GM23248 (cell line): Measurements from ENCODE around the gene MYO16.

Source experiments
- EZH2 ChIP-seq: fragments of 200-600 bp; sonication (generic); IDR thresholded peaks from 2 replicates; pipeline ENCODE4 v1.6.1; 2018; ENCODE audit warnings: antibody characterized with exemption, mild to moderate bottlenecking; ENCODE audit not compliant: insufficient read depth, poor library complexity, severe bottlenecking
- EZH2phosphoT487 ChIP-seq: fragments of 200-600 bp; sonication (generic); IDR thresholded peaks from 2 replicates; pipeline ENCODE4 v1.6.1; 2018; ENCODE audit warnings: antibody characterized with exemption, moderate library complexity, mild to moderate bottlenecking, low read depth; ENCODE audit not compliant: insufficient read depth

DNA sequence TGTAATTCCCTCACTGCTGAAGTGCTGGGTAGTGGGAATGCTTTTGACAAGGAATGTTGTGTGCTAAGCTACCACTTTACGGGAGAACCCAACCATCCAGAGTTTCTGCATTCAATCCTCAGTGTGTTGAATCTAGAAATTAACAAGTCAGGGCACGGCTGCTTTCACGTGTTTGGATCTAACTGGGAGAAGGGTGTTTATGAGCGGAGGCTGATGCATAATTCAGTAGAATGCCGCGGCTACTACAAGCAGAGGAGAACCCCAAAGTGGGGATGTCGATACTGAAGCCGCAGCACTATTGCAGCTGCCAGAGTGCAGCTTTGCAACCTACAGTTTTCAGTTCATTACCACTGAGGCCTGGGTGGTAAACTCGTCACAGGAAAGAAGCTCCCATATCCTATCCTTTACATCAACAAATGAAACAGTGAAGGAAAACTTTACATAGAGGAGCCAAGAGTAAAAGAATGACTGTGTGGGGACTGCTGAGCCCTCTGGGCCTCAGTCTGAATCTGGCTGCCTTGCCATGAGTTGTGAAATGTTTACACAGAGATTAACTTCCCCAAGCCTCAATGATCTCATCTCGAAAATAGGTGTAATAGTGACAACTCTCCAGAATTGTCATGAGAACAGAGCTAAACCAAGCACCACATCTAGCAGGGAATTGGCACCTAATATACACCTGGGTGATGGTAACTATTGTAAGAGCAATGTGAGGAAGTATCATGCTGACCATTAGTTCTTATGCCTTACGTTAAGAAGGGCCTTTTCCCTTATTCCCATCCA lies 531.7 kb downstream of the MYO16 start:
- TF ChIP-seq EZH2phosphoT487 (no peak), EZH2 (no peak)
